Endothelial cell of umbilical vein (primary cell): ENCODE results near the gene ARHGAP15. TPM values are rescaled to one million over a fixed set of nuclear protein-coding genes. Genes with fewer than 3 reads are reported as not detected.

Source experiments
- BruUV-seq: library from RNA; stranded (reverse); fragments of 400-500 nt; replicated peaks from 2 replicates; lab custom pipeline; 2021; lab: Mats Ljungman, UMichigan
- CTCF ChIA-PET: fragments of 300-600, 350-600 bp; sonication (Branson Sonifier 250); formaldehyde crosslinking; loops from one replicate; lab custom pipeline; 2021; ENCODE audit warnings: antibody characterized with exemption, inconsistent platforms; lab: Charles Lee
- POLR2A ChIA-PET: fragments of 300-600, 350-600 bp; sonication (Branson Sonifier 250); formaldehyde crosslinking; loops from one replicate; lab custom pipeline; 2021; ENCODE audit warnings: antibody characterized with exemption, inconsistent platforms; lab: Charles Lee
- DNase-seq: peaks from one replicate; pipeline ENCODE4 v3.0.0-alpha.2; 2011; ENCODE audit warnings: low read depth, low spot score
- FAIRE-seq: peaks from 2 replicates; lab custom pipeline; 2011; peaks lifted over from hg19 to GRCh38; lab: Jason Lieb, UNC
- H2AFZ ChIP-seq: 2 replicates; pipeline ENCODE4 v1.6.0; 2012; ENCODE audit warnings: low read depth, low read length, control low read depth, inconsistent platforms
- H3K27ac ChIP-seq: 2 replicates; pipeline ENCODE4 v1.5.1; 2011; ENCODE audit warnings: low read depth, mild to moderate bottlenecking, control low read depth, low read length, moderate library complexity; ENCODE audit not compliant: insufficient read depth
- H3K27me3 ChIP-seq, 2 experiments: 2 replicates each; pipeline versions ENCODE4 v1.6.0 to v1.6.1; 2011; ENCODE audit warnings: low read length in 2 of 2, mixed read lengths in 1 of 2; ENCODE audit not compliant: control insufficient read depth in 2 of 2, insufficient read depth in 2 of 2
- H3K36me3 ChIP-seq, 2 experiments: 2 replicates in 1 of 2; 3 replicates in 1 of 2; pipeline ENCODE4 v1.5.1; 2011; ENCODE audit warnings: low read length in 2 of 2, mild to moderate bottlenecking in 1 of 2, moderate library complexity in 1 of 2; ENCODE audit not compliant: control insufficient read depth in 2 of 2, insufficient read depth in 2 of 2; ENCODE audit errors: extremely low read depth in 1 of 2
- H3K4me1 ChIP-seq: 3 replicates; pipeline ENCODE4 v1.5.1; 2011; ENCODE audit warnings: mild to moderate bottlenecking, low read length; ENCODE audit not compliant: control insufficient read depth, insufficient read depth; ENCODE audit errors: extremely low read depth
- H3K4me2 ChIP-seq: 2 replicates; pipeline ENCODE4 v1.6.1; 2011; ENCODE audit warnings: low read length, control low read depth, mixed read lengths; ENCODE audit not compliant: insufficient read depth
- H3K4me3 ChIP-seq, 3 experiments: fragments of 200-600 bp in 1 of 3; sonication (generic), shearing (Covaris generic) in 1 of 3; replicated peaks in 1 of 3; 2 replicates each; pipeline ENCODE4 v1.5.1; 2011 to 2016; ENCODE audit warnings: control low read depth in 3 of 3, low read length in 3 of 3, mild to moderate bottlenecking in 2 of 3, inconsistent platforms in 1 of 3, low read depth in 1 of 3, moderate library complexity in 1 of 3; ENCODE audit not compliant: insufficient read depth in 1 of 3
- H3K79me2 ChIP-seq: 2 replicates; pipeline ENCODE4 v1.6.0; 2012; ENCODE audit warnings: low read length, inconsistent platforms; ENCODE audit not compliant: control insufficient read depth, insufficient read depth
- H3K9ac ChIP-seq: replicated peaks from 2 replicates; pipeline ENCODE3; 2011; ENCODE audit warnings: low read length, control low read depth; ENCODE audit not compliant: insufficient read depth; ENCODE audit errors: extremely low read depth
- H3K9me1 ChIP-seq: replicated peaks from 3 replicates; pipeline ENCODE4 v1.6.0; 2011; ENCODE audit warnings: mild to moderate bottlenecking, low read length; ENCODE audit not compliant: control insufficient read depth, insufficient read depth; ENCODE audit errors: extremely low read depth
- H3K9me3 ChIP-seq: replicated peaks from 2 replicates; pipeline ENCODE4 v1.5.1; 2012; ENCODE audit warnings: low read length, inconsistent platforms; ENCODE audit not compliant: control insufficient read depth, insufficient read depth
- H4K20me1 ChIP-seq: replicated peaks from 2 replicates; pipeline ENCODE3; 2011; ENCODE audit warnings: mild to moderate bottlenecking, low read length; ENCODE audit not compliant: control insufficient read depth, insufficient read depth; ENCODE audit errors: extremely low read depth
- EZH2 ChIP-seq: IDR thresholded peaks from 2 replicates; pipeline ENCODE4 v1.6.1; 2012; ENCODE audit warnings: borderline replicate concordance, low read depth, mild to moderate bottlenecking, moderate library complexity, low read length, inconsistent platforms; ENCODE audit not compliant: severe bottlenecking
- FOS ChIP-seq: IDR thresholded peaks from 2 replicates; pipeline ENCODE4 v1.6.1; 2011; ENCODE audit warnings: mild to moderate bottlenecking, low read length, moderate library complexity, borderline replicate concordance; ENCODE audit not compliant: insufficient read depth
- POLR2A ChIP-seq: IDR thresholded peaks from 2 replicates; pipeline ENCODE4 v1.6.1; 2012; ENCODE audit warnings: low read depth, mild to moderate bottlenecking, control low read depth, low read length
- dilution Hi-C: fragments of 300-500 bp; cut with MboI; formaldehyde crosslinking; loops from one replicate; pipeline ENCODE4 v1.15.0; 2019; ENCODE audit warnings: low sequenced_read_pairs; ENCODE audit not compliant: extremely low pct_ligation_motif_present
- intact Hi-C: fragments of 100-400 bp; cut with micrococcal nuclease; formaldehyde crosslinking; loops from one replicate; pipeline ENCODE4 v1.10.0; 2022
- polyA plus RNA-seq, 4 experiments: library from polyadenylated mRNA; depleted of rRNA in 3 of 4; stranded (reverse) in 3 of 4; unstranded in 1 of 4; fragments of >200 nt; gene quantifications; 2 replicates each; pipeline versions ENCODE4 v1.2.1 to v1.2.3, GENCODE V29; 2011 to 2012; ENCODE audit warnings: missing spikeins in 1 of 4
- total RNA-seq: library from RNA; stranded (reverse); gene quantifications from 2 replicates; pipeline ENCODE4 v1.2.3, GENCODE V29; 2021
- TF ChIP-seq, protein P1 (sequence below): IDR thresholded peaks from 2 replicates; pipeline ENCODE4 v1.6.1; 2011; ENCODE audit not compliant: insufficient read depth, insufficient read length

ARHGAP15 gene
- total and polyA plus RNA-seq, 2 donors (not counting 3 experiments of a cell fraction or from before 2014, with no cell fraction given) = not detected

- intact Hi-C loops = no loop called here
- ChIA-PET CTCF (interaction anchor here (1.0 to 2.0 kb wide), 5 partner anchors 8 to 217 kb away, joined by 4 to 13 read pairs (median 6); no protein-coding TSS in a partner anchor), POLR2A (no interaction called here)
- FAIRE-seq (no peak), DNase-seq (no peak)
- no peaks in the 10 kb centered on the region for H3K9me1 ChIP-seq
- H3K9me3 ChIP-seq = no peaks in the 10 kb centered on the region
- no peak overlapping the region for H3K4me2 ChIP-seq
- no TSS peak for BruUV-seq
- TF ChIP-seq POLR2A = no peak
- no peak for TF ChIP-seq EZH2
- TF ChIP-seq, protein P1, sequence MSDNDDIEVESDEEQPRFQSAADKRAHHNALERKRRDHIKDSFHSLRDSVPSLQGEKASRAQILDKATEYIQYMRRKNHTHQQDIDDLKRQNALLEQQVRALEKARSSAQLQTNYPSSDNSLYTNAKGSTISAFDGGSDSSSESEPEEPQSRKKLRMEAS = no peak
- no peak overlapping the region for H3K27ac ChIP-seq
- H3K27me3 ChIP-seq = no peaks in the 10 kb centered on the region
- no peak overlapping the region for H3K9ac ChIP-seq
- no peaks in the 10 kb centered on the region for H3K36me3 ChIP-seq
- H2AFZ ChIP-seq = no peak overlapping the region
- H3K79me2 ChIP-seq = no peaks in the 10 kb centered on the region
- dilution Hi-C loops = no loop called here
- H3K4me1 ChIP-seq = no peaks in the 10 kb centered on the region
- H3K4me3 ChIP-seq = no peak overlapping the region
- H4K20me1 ChIP-seq = no peaks in the 10 kb centered on the region
These were observed 122.5 kb downstream of the ARHGAP15 start for GRCh38 chr2:143251681-143252080.

GRCh38 chr2:143252138-143252907 lies 123.1 kb downstream of the ARHGAP15 start:
- Histone ChIP-seq H3K4me2 (no peak overlapping the region), H3K4me1 (no peaks in the 10 kb centered on the region), H3K4me3 (no peak overlapping the region), H3K9me3 (no peaks in the 10 kb centered on the region), H2AFZ (no peak overlapping the region), H3K79me2 (no peaks in the 10 kb centered on the region), H3K27ac (no peak overlapping the region), H3K36me3 (no peaks in the 10 kb centered on the region), H3K27me3 (no peaks in the 10 kb centered on the region), H3K9me1 (no peaks in the 10 kb centered on the region), H3K9ac (no peak overlapping the region), H4K20me1 (no peaks in the 10 kb centered on the region)
- dilution Hi-C loops = no loop called here
- no peak for DNase-seq
- BruUV-seq = no TSS peak
- POLR2A ChIA-PET = no interaction called here
- CTCF ChIA-PET = interaction anchor here (1.0 to 2.0 kb wide), 6 partner anchors 12 to 218 kb away, joined by 3 to 13 read pairs (median 4); no protein-coding TSS in a partner anchor
- FAIRE-seq = no peak
- intact Hi-C loops = no loop called here
- no peak for TF ChIP-seq FOS
